ENCODE results near the gene TRAPPC2.

The TRAPPC2 gene

DNA sequence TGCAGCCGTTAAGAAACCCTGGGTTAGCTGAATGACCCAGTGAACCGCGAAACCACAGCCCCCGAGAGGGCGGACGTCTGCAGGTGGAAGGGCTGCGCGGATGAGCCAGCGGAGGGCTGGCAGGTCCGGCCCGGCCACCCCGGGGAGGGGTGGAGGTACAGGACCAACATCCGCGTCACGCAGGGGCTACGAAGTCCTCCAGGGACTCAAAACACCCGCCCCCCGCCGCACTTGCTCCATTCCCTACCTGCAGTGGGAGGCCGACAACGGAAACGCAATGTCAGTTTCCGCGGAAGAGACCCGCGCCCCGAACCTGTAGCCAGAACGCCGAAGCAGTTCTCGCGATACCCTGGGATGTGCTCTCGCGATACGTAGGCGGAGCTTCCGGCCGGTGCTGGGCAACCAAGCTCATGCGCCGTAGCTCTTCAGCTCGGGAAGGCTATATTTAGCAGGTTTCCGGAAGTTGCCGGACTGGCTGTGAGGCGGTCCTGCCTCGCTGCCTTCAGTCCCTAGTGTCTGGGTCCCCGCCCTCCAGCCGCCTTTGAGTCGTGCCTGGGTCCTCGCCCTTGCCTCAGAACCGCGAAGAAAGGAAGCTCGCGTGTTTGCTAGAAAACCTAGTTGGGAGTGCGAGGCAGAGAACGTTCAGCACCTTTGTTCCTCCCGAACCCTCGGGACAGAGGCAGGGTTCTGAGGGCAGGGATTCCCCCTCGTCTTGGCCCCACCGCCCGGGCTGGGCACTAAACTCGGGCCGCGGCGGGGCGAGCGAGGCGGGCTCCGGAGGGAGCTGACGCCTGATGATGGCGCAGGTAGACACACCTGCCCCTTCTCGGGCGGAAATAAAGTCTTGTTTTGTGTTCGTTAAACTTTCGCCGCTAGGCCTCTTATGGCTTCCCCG, at the start of gene TRAPPC2, which contains the start of gene OFD1:
Gene TRAPPC2, minus strand, starts transcription at position 343 of the 895 bp plus-strand sequence. CDS start 14,657 bp downstream, outside the sequence.
Gene OFD1, plus strand, starts transcription at position 471 of the 895 bp plus-strand sequence. Its CDS starts 324 bp downstream, at position 795.
- peak; percentile 95 for DNase-seq (ENCODE audit: low read depth)
- no peak for TF ChIP-seq CTCF (conservative IDR thresholded peaks at IDR 0.05; ENCODE audit: low read depth, low read length)
- H3K4me3 ChIP-seq (ENCODE audit: low read depth, low read length) = peak within 1 kb of the TSS; percentile 77

DNA sequence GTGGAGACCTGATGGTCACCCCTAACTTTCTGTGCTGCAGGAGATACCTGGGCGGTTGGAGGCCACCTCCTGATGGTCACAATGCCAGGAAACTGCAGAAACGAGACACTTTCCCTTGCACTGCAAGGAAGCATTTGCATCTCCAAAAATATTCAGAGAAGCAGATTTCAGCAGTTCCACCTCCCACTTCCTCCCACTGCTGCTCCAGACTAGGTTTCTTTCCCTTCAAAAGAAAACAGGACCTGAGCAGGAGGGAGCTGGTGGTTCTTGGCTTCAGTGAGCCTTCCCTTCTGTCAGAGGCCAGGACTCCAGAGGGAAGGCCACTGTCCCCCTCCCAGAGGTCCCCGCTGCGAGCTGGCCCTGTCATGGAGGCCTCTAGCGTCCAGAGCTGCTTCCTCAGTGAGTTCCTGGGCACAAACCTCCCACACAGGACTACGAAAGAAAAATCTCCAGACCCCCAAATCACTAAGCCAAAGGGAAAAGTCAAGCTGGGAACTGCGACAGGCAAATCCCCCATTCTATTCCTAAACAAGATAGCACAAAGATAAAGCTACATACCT, 46.5 kb upstream of the TRAPPC2 start:
- no peak overlapping the region for H3K4me3 ChIP-seq (ENCODE audit: low read depth, low read length)
- TF ChIP-seq CTCF (conservative IDR thresholded peaks at IDR 0.05; ENCODE audit: low read depth, low read length) = no peak
- DNase-seq (ENCODE audit: low read depth) = no peak

DNA sequence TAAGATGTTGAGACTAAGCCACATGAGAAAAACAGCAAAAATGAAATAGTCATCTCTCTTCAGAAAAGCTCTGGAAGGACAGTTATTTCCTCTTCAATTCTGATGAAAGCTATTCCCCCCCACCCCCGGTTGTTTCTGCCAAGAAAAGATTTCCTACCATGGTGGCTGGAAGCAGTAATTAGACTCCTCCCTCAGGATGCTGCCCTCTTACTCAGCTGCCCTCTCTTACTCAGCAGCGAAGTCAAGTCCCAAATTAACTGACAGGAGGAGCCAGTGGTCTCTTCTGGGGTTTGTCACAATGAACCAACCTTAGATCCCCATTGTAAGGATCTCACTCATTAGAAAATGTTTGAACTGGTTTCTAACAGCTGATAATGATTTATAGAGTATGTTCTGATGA, 44.5 kb upstream of the TRAPPC2 start:
- peak; percentile 65 for DNase-seq (ENCODE audit: low read depth)
- H3K4me3 ChIP-seq (ENCODE audit: low read depth, low read length) = no peak overlapping the region
- peak; percentile 22 for TF ChIP-seq CTCF (conservative IDR thresholded peaks at IDR 0.05; ENCODE audit: low read depth, low read length)

DNA sequence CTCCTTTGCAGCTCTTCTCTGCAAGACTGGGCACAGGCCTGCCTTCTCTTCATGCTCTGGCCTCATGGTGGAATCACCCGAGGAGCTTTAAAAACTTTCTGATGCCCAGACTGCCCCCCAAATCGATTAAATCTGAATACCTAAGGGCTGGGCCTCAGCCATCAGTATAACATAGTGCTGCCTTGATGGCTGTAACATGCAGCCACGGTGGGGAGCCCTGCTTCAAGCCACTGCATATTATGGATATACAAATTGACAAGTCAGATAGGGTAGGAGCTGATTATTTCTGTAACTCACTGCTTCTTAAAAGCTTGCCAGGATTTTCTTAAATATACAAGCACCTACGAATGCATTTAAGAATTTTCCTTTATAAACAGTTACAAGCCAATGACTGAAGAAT, 42.0 kb upstream of the TRAPPC2 start:
- no peak overlapping the region for H3K4me3 ChIP-seq (ENCODE audit: low read depth, low read length)
- DNase-seq (ENCODE audit: low read depth) = no peak
- TF ChIP-seq CTCF (conservative IDR thresholded peaks at IDR 0.05; ENCODE audit: low read depth, low read length) = no peak

DNA sequence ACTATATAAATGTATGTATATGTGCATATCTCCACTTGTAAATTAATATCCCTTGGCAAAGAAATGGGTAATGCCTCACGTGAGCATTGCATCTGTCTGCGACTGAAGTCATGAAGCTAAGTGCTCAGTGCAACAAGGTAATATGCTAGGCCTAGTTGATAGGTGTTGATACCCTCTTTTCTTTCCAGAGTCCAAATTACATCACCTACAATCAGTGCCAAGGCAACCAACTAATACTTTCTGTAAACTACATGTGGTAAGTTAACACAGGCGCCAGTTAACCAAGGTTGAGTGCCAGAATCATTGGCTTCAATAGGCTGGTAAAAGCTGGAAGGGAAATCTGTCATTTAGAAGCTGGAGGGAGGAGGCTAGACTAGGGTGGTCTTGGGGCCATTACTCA, 41.4 kb upstream of the TRAPPC2 start:
- no peak for TF ChIP-seq CTCF (conservative IDR thresholded peaks at IDR 0.05; ENCODE audit: low read depth, low read length)
- no peak overlapping the region for H3K4me3 ChIP-seq (ENCODE audit: low read depth, low read length)
- no peak for DNase-seq (ENCODE audit: low read depth)

DNA sequence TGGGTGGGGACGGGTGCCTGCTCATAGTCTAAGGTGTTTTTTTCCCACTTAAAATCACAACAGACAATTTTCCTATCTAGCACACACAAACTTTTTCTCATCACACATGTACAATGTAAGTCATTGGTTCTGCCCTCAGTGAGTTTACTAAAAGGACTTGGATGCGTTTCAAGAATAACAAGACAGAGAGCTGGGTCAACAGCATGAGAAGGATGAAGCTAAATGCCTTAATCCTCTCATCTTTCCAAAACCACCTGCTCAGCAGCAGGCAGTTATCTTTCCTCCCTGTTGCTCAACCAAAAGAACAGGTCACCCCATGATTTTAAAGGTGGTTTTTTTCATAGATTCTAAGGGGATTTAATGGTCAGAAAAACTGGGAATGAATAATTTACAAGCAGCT, 40.3 kb upstream of the TRAPPC2 start:
- TF ChIP-seq CTCF (conservative IDR thresholded peaks at IDR 0.05; ENCODE audit: low read depth, low read length) = no peak
- DNase-seq (ENCODE audit: low read depth) = peak; percentile 26
- no peak overlapping the region for H3K4me3 ChIP-seq (ENCODE audit: low read depth, low read length)

Data from choroid plexus epithelial cell (primary cell).